SIG-M5 (cell line): Measurements from ENCODE around the gene CRTAC1.

ENCODE experiments used
- DNase-seq: peaks from one replicate; lab custom pipeline; 2025; lab: John Stamatoyannopoulos, UW

Gene CRTAC1

DNA sequence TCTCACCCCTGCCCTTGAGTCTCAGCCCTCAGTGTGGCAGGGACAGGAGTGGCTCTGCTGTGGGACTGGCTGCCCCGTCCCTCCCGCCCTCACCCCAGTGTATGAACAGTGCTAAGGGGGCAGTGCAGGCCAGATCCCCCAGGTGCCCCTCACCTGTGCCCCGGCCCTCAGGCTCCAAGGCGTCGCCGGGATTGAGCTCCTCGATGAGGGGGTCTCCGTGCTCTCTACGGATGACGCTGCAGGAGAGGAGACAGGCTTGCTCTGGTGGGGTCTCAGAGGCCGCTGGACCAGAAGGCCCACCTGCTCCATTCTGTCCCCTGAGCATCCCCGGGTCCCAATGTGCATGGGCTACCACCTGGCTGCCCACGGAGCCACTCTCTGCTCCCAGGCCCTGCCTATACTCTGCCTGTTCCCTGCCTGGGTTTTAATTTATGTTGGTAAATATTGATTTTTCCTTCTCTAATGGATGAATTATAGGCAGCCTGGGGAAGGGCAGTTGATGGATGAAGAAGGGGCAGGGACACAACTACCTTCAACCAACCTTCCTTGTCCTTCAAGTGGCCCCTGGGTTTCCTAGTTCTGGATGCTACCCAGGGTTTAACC lies 133.6 kb downstream of the CRTAC1 start:
- no peak for DNase-seq

DNA sequence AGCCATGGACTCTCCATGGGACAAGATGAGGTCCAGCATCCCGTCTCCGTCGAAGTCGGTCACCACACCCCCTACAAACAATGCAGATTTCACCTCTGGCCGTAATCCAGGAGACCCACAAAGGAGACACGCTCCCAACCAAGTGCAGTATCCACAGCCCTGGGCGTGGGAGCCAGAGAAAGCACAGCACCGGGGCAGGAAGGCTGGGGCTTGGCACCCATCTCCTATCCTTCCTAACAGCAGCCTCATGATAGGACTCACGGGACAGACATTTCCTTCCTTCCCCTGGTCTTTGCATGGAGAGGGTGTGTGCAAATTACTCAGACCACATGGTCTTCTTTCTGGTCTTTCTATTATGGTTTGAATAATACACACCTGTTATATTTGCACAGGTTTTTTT lies 134.5 kb downstream of the CRTAC1 start:
- no peak for DNase-seq

DNA sequence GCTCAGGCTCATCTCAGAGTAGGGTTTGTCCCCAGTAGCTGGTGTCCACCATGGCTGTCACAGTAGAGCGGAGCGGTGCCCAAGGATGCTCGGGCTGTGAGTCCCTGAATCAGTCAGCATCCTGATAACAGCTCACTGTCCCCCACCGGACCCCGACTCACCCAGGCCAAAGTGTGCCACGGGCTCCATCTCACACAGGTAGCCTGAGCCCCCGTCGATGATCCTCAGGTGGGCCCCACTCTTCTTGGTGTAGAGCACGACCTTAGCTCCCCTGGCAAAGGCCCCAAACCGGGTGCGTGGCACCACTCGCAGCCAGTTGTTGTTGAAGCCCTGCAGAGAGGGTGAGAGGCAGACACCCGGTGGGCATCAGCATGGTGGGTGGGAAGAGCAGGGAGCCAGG lies 135.3 kb downstream of the CRTAC1 start:
- DNase-seq = no peak

DNA sequence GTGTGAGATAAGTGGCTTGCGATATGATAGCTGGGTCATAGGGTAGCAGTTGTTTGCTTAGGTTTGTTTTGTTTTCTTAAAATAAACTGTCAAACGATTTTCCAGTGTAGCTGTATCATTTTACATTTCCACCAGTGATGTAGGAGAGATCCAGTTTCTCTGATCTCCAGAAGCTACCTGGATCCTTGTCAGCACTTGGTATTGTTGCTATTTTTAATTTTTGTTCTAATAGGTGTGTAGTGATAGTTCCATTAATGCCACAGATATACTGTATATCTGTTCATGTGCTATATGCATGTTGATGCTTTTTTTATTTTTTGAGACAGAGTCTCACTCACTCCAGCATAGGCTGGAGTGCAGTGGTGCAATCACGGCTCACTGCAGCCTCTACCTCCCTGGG lies 136.3 kb downstream of the CRTAC1 start:
- no peak for DNase-seq

DNA sequence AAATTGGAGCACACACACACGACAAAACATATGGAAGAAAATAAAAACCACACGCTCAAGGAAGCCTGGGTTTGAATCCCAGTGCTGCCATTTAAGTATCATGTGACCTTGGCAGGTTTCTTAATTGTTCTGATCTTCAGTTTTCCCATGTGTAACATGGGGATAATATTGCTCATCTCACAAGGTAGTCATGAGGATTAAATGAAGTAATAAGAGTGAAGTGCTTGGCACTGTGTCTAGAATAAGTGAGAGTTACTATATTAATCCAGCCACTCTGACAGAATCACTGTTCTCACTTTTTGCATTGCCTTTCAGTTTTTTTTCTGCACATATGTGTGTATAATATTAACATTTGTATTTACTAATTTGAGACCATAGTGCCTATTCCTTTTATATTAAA lies 137.5 kb downstream of the CRTAC1 start:
- DNase-seq = no peak

DNA sequence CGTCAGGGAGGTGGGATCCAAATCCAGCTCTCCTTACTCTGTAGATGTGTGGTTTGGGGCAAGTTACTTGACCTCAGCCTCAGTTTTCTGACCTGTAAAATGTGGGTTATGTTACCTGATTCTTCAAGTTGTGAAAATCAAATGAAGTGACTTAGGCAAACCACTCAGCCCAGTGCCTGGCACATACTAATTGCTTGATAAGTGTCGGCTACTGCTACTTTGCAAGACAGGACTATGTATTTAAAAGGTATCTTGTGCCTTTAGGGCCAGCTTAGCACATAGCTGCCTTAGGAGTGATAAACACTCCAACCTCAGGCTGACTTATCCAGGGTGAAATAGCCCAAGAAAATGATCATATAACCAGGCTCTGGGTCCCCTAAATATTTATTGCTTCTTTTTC lies 137.9 kb downstream of the CRTAC1 start:
- DNase-seq = no peak

DNA sequence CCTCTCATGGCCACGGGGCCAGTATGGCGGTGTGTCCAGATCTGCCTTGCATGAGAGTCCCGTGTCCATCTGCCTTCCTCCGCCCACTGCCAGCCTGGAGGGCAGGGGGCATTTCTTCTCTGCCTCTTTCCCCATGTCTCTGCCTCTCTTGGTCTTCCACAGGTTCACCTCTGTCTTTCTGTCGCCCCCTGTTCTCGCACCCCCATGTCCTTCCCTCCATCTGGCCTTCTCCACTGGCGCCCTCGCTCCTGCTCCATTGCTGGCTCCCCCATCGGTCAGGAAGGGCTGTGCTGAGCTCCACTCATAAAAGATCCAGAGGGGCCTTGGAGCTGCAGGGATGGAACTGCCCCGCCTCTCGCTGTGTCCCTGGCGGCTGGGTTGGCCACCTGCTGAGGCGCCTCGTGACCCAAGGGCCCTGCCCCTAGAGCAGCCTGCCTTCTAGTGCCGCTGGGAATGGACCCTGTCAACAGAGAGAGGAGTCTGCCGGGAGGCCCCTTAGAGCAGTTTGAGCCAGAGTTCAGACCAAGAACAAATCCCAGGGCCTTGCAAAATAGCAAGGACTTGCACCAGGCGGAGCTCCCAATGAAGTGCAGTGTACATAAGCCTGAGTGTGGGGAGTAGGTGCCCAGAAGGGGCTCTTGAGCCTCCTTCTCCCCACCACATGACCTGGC lies 138.8 kb downstream of the CRTAC1 start:
- DNase-seq = no peak

DNA sequence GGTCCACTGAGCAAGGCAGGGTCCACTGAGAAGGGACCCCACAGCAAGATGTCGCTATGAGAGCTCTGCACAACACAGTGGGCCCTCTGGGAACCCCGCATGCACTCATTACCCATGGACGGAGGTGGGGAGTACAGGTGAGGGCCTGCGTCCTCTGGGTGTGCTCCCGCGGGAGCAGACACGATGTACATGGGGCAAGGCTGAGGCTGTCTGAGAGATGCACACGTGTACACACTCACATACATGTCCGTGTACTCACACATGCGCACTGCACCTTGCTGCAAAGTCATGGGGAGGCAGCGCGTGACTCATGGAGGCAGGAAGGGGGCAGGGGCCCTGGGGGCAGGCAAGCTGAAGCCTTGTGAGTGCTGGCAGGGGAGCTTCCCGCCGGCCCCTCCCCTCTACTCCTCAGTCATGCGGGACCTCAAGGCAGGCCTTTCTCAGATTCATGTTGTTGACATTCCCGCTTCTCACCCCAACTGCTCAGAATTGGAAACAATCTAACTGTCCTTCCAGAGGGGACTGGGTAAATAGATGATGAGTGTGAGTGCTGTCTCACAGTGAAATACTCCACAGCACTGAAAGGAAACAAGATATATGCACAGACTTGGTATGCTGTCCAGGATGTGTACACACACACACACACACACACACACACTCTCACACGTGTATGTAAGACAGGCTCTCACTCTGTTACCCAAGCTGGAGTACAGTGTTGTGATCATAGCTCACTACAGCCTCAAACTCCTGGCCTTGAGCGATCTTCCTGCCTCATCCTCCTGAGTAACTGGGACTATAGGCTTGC lies 140.8 kb downstream of the CRTAC1 start:
- no peak for DNase-seq

DNA sequence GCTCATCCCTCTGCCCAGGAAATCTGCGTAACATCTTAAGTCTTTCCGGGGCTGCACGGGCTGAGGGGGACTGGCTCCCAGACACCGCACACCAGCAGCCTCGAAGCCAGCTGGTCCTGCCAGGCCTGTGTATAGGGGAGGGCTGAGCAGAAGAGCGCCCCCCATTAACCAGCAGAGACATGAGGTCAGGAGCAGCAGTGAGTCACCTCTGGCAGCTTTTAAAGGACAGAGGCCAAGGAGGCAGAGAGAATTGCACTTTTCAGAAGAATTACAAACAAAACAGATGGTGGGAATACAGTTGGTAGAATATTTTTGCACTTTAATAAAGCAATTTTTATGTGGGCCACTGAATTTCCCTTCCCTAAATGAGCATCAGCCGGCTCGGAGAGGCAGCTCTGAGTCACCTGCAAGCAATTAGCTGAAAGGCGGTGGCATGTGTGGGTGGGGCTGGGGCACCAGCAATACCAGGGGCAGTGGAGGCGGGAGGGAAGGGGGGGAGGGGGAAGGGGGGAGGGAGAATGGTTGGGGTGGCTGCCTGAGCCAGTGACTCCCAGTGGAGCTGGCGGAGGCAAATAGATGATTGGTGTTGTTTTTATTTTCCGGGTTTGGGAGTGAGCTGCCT lies 141.7 kb downstream of the CRTAC1 start:
- no peak for DNase-seq

DNA sequence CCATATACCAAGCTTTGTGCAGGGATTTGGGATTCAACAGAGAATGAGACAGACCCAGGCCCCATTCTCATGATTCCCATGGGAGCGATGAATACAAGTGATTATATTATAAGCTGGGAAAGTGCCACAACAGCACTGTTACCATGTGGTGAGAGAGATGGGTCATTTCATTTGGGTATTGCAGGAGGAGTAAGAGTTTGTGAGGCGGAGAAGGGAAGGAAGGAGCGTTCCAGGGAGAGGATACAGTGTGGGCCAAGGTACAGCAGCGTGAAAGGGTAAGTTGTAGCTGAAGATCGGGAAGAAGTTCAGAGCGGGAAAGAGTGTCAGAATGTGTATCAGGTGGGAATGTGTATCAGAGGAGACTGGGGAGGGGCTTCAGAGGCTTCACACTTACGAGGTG lies 142.3 kb downstream of the CRTAC1 start:
- no peak for DNase-seq

DNA sequence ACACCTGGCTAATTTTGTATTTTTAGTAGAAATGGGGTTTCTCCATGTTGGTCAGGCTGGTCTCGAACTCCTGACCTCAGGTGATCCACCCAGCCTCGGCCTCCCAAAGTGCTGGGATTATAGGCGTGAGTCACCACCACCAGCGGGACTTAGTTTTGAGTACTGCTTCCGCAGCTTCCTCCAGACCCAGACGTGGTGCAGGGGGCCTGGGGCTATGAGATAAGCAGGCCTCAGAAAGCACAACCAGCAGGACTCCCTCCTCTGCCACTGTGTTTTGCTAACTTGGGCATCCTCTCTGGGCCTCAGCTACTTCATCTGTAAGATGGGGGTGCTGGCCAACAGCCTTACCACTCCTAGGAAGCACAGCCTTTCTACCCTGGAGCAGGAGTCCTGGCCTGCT lies 143.0 kb downstream of the CRTAC1 start:
- no peak for DNase-seq

DNA sequence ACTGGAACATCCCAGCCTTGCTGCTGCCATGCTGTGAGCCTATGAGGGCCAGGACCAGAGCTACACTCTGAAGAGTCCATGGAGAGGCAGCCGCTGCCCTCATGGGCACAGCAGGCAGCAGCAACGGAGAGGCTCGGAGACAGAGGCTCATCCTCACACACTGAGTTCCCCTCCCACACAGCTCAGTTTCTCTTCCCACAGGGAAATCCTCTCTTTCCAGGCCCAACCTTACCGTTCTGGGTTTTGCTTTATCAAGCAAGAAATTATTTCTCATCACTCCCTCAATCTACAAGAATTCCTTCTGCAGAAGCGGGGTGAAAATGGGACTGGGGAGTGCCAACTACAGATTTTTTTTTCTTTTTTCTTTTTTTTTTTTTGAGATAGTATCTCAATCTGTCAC lies 144.1 kb downstream of the CRTAC1 start:
- DNase-seq = no peak

DNA sequence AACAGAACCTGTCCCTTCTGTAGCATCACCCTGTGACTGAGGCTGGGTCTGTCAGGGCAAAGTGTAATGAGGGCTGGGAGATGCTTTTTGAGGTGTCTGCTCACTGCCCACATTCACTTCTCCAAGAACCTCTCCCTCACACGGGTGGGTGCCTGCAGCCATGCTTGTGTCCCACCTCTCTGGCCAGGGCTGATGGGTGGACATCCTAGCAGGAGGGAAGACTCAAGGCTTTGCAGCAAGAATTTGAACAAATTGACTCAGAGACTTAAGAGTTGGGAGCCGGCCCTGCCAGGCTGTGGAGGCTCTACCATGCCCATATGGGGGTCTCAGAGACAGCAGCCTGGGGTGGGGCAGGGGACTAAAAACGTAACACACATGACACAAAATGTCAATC lies 147.3 kb downstream of the CRTAC1 start:
- no peak for DNase-seq

DNA sequence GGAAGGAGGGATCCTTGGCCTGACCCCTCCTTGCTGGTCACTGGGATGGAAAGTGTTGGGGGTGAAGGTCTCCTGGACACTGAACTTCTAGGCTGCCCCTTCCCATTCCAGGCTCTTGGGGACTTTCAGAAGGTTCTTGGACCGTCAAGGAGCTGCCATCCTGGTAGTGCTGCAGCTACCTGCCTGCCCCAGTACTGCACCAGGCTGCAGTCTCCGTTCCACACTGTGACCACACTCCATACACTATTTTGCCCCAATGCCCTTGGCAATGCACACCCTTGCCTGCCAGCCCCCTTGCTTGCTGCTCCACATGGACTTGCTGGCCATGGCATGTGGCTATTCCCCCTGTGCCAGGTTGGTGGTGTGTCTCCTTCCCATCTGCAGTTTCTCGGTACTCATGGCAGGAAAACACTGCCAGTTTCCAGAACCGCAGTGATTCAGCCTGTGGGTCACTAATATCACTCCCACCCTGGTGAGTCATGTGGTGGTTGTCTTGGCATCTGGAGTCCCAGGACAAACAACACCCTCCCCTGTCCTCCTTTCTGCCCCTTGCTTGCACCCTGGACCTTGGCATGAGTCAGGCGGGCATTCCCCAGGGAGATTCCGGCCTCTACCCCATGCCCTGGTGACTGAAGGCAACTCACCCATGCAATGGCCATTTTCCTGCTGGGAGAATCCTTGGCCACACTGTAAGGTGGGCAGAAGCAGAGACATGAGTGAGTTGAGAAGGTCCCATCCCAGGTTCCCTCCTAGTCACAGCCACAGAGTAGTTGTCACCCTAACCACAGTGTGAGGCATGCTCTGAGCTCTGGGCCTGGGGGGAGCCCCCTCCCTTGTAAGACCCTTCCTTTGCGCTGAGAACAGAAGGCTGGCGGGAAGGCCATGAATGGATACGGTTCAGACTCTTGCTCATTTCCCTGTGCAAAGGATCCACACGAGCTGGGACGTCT lies 148.0 kb downstream of the CRTAC1 start:
- DNase-seq = no peak

DNA sequence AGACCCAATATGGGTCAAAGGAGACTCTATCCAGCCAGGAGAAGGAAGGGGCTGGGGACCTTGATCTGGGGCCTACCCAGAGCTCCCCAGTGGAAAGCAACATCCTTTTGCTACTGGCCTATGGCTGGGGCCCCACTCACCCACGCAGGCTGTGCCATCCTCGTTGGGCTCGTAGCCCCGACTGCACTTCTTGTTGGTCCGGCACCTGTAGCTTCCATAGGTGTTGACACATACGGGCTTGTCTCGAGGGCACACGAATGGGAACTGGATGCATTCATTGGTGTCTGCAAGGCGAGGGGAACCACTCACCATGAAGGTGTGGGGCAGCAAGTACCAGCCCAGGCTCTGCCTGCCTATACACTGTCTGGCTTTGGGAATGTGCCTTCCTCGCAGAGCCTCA lies 150.3 kb downstream of the CRTAC1 start:
- no peak for DNase-seq

DNA sequence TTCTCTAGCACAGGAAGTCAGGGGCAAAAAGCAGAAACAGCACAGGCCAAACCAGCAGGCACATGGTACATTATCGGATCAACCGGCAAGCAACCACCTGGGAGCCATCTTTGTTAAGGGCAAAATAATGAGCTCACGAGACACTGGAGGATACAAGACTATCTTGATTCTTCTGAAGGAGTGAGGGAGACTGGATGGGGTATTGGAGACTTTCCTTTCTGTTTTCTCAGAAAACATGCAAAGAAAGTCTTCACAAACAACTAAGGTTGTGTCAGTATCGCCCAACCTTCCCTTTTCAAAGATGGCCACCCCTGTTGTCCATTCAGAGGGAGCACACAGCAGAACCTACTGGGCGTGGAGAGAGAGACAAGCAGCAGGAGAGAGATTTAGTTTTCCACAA lies 151.2 kb downstream of the CRTAC1 start:
- no peak for DNase-seq

DNA sequence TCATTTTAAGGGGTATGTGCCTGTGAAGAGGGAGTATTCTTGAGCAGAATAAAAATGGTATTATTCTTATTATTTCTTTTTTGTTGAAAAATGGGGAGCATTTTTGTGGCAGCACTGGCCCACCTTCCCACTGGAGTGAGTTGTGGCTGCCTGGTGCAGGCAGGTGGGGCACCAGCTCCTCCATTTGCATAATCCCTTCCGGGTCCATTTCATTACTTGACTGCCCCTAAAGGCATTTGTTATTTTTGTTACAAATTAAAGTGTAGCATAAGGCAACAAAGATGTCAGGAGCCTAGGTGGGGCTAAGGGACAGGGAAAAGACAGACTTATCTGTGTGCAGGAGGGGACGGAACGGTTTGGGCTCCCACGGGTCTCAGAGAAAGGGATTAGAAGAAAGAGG lies 154.0 kb downstream of the CRTAC1 start:
- no peak for DNase-seq

DNA sequence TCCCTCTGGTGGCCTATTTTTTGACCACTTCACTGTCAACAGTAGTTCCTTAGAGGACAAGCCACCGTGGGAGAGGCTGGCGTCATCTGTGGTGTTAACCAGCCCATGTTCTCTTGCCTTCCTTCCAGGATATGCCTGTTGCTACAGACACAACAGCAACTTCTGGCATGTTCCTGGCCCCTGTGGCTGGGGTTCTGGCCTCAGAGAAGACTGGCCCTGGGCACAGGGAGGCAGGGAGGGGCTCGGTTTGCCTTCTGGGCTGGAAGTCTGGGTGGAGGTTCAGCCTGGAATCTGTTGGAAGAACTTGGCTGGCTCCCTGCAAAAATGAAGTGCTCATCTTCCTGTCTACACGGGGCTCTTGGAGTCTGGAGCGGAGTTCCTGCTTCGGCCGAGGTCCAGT lies 155.0 kb downstream of the CRTAC1 start:
- no peak for DNase-seq

DNA sequence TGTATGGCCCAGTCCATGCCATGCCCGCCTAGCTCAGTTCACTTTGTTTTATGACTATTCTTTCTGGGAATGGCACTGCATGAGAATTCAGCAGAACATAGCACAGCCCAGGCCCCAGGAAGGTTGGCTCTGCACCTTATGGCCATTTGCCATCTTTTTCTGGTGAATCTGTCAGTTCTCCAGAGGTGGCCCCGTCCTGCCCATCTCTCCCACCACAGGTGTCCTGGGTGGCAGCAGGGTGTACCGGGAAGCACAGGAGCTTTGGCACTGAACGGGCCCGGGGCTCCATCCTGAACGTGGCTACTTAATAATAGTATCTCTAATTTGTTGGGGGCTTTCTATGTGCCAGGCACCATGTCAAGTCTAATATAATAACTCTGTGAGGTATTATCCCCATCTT lies 156.1 kb downstream of the CRTAC1 start:
- no peak for DNase-seq

DNA sequence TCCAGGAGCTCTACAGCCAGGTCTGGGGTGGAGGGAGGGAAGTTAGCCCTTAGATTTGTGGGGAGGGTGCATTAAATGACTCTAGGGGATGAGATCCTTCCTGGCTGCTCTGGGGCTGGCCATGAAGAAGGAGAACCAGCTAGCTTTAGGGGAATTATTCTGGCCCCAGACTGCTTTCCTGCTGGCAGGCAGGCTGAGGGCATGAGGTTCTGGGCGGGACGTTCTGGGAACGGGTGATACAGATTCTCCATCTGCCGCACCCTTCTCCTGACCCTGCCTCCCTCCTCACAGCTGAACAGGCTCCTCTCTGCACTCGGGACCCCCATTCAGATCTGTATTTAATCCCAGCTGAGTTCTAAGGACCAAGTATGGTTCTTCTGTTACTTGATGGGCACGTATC lies 156.9 kb downstream of the CRTAC1 start:
- no peak for DNase-seq

DNA sequence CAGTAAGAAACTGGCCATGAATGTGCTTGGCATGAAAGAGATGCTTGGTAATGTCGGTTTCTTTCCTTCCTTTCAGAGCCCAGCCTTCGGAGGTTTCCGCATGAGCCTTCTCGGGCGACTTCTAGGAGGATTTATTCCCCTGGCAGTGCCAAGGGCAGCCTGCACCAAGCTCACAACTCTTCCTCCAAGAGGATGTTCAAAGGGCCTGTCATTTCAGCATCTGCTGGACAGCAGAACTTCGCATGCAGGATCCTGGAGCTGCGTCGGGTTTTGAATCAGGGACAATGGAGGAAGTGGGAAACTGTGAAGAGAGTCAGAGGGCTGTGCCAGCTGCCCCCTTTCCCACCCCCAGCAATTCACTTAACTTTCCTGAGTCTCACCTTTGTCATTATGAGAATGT lies 159.4 kb downstream of the CRTAC1 start:
- DNase-seq = no peak
